Measurements from ENCODE around the gene FADS3. TPM values are rescaled to one million over a fixed set of nuclear protein-coding genes. Genes with fewer than 3 reads are reported as not detected.

Gene FADS3
- total and polyA plus RNA-seq, 2 of the 4 experiments (the other 2 are of a cell fraction) = 54.5 to 110 TPM

- no peak for DNase-seq
- no TSS peak for BruUV-seq (replicated peaks)
- H3K4ac ChIP-seq (ENCODE audit: low read depth, low read length) = no peak overlapping the region
Measured at GRCh38 chr11:61860054-61860903, 31.1 kb downstream of the FADS3 start.

More at GRCh38 chr11:61860054-61860903, 31.1 kb downstream of the FADS3 start:
- ChIA-PET CTCF (no interaction called here), POLR2A (ENCODE audit: unreplicated experiment) (no interaction called here)
- H3K56ac ChIP-seq (ENCODE audit: extremely low read depth, insufficient read depth, low read length) = no peak overlapping the region
- TF ChIP-seq BHLHE40 (IDR thresholded peaks at IDR 0.05; ENCODE audit: low read depth, low read length) = no peak
- TF ChIP-seq NFE2L2 (IDR thresholded peaks at IDR 0.05; ENCODE audit: low read depth, low read length) = no peak
- TF ChIP-seq MXI1 (IDR thresholded peaks at IDR 0.05; ENCODE audit: borderline replicate concordance, low read depth, low read length) = no peak
- no peak for TF ChIP-seq RFX5 (IDR thresholded peaks at IDR 0.05; ENCODE audit: low read depth, low read length)
- TF ChIP-seq FOS (IDR thresholded peaks at IDR 0.05; ENCODE audit: low read depth, low read length) = no peak
- TF ChIP-seq USF2 (IDR thresholded peaks at IDR 0.05; ENCODE audit: low read depth, low read length) = no peak
- no peak for TF ChIP-seq MAFK (IDR thresholded peaks at IDR 0.05; ENCODE audit: low read depth, low read length)
- TF ChIP-seq RCOR1 (IDR thresholded peaks at IDR 0.05; ENCODE audit: insufficient replicate concordance, low read length) = no peak
- no peak for TF ChIP-seq MAZ (IDR thresholded peaks at IDR 0.05; ENCODE audit: borderline replicate concordance, low read depth, low read length)
- H2BK5ac ChIP-seq (ENCODE audit: low read depth, low read length, poor library complexity, severe bottlenecking) = no peak overlapping the region
- H3K36me3 ChIP-seq (ENCODE audit: control insufficient read depth, insufficient read depth, low read length) = peaks cover 51% of the 10 kb centered on the region
- no peak overlapping the region for H2AFZ ChIP-seq (replicated peaks; ENCODE audit: low read length, poor library complexity)
- dilution Hi-C loops (cut with HindIII; ENCODE audit: low sequenced_read_pairs, unreplicated experiment) = no loop called here
- H3K9me1 ChIP-seq (ENCODE audit: insufficient read depth, low read length) = no peaks in the 10 kb centered on the region
- H3K9me3 ChIP-seq (ENCODE audit: control insufficient read depth, insufficient read depth, low read length) = no peaks in the 10 kb centered on the region
- no peaks in the 10 kb centered on the region for H3K4me1 ChIP-seq (ENCODE audit: control insufficient read depth, insufficient read depth, low read length)
- no peak overlapping the region for H3K27ac ChIP-seq (ENCODE audit: insufficient read depth, low read length)
- H2BK20ac ChIP-seq (ENCODE audit: low read depth, low read length) = no peak overlapping the region
- no peak overlapping the region for H3K9ac ChIP-seq (ENCODE audit: low read depth, low read length)
- H2AK5ac ChIP-seq (ENCODE audit: low read depth, low read length) = no peak overlapping the region; the same call in 1 of the 2 replicates
- H3K79me1 ChIP-seq (ENCODE audit: low read depth in 1 of 2, low read length in 2 of 2) = no peaks in the 10 kb centered on the region; a peak in 1 of 4 replicates
- H2BK15ac ChIP-seq (ENCODE audit: low read depth, low read length) = no peak overlapping the region
- peaks cover 3% of the 10 kb centered on the region; the same call in 1 of the 2 replicates for H4K20me1 ChIP-seq (ENCODE audit: insufficient read depth, low read length)
- H3K14ac ChIP-seq (replicated peaks; ENCODE audit: low read depth, low read length) = no peak overlapping the region
- H4K8ac ChIP-seq (ENCODE audit: low read depth in 2 of 2, low read length in 2 of 2) = no peak overlapping the region
- intact Hi-C loops (cut with micrococcal nuclease) = no loop called here
- no peak overlapping the region for H2AK9ac ChIP-seq (replicated peaks; ENCODE audit: low read depth, low read length, poor library complexity)
- in situ Hi-C loops (cut with MboI; ENCODE audit: low sequenced_read_pairs) = loop anchor here (25.0 kb wide), 1 partner anchor 452 kb away; no protein-coding TSS in a partner anchor
- no peak for ATAC-seq (ENCODE audit: low read depth)
- no peak overlapping the region for H4K91ac ChIP-seq (ENCODE audit: insufficient read depth, low read depth, low read length)
- H3K18ac ChIP-seq (ENCODE audit: low read depth, low read length) = no peak overlapping the region
- 97% methylated on average over 10 of the region's 16 CpGs; no CpG with 5 or more reads in 1 of the 2 experiments for WGBS, 2 experiments (ENCODE audit: extremely low coverage in 2 of 2, insufficient read length in 1 of 2)
- no peak overlapping the region for H3K23ac ChIP-seq (ENCODE audit: low read depth, low read length)
- H2BK120ac ChIP-seq (ENCODE audit: low read depth, low read length) = no peak overlapping the region
- no peak overlapping the region for H3K4me3 ChIP-seq (ENCODE audit: insufficient read depth, low read depth, low read length)
- H3K4me2 ChIP-seq (ENCODE audit: low read depth, low read length) = no peak overlapping the region
- no peak overlapping the region for H4K5ac ChIP-seq (ENCODE audit: low read depth, low read length)
- H3K27me3 ChIP-seq (ENCODE audit: control insufficient read depth, insufficient read depth, low read length) = no peaks in the 10 kb centered on the region
